Uterus (tissue), 4 donors: ENCODE measurements around the gene KCNJ3. TPM values are rescaled to one million over a fixed set of nuclear protein-coding genes. Genes with fewer than 3 reads are reported as not detected.

Source experiments
- DNase-seq, 2 donors: peaks; one replicate each; pipeline ENCODE4 v3.0.0-alpha.2; 2019 to 2020
- H3K27ac ChIP-seq, 2 donors: fragments of 200-600 bp; sonication (generic); 1 replicate in 1 of 2; 2 replicates in 1 of 2; pipeline ENCODE4 v1.5.1; 2016 to 2018
- H3K27me3 ChIP-seq, 2 donors: fragments of 200-600 bp; sonication (generic); one replicate each; pipeline ENCODE4 v1.5.1; 2018 to 2019; ENCODE audit warnings: control low read depth in 1 of 2
- H3K36me3 ChIP-seq, 2 donors: fragments of 200-600 bp; sonication (generic); one replicate each; pipeline ENCODE4 v1.5.1; 2019; ENCODE audit warnings: control low read depth in 1 of 2
- H3K4me1 ChIP-seq, 2 donors: fragments of 200-600 bp; sonication (generic); one replicate each; pipeline ENCODE4 v1.5.1; 2018 to 2019; ENCODE audit warnings: control low read depth in 1 of 2
- H3K4me3 ChIP-seq, 2 donors: fragments of 200-600 bp; sonication (generic); 1 replicate in 1 of 2; 2 replicates in 1 of 2; pipeline ENCODE4 v1.5.1; 2018 to 2019; ENCODE audit warnings: mild to moderate bottlenecking in 1 of 2
- H3K9me3 ChIP-seq, 2 donors: fragments of 200-600 bp; sonication (generic); one replicate each; pipeline ENCODE4 v1.5.1; 2019; ENCODE audit warnings: control low read depth in 1 of 2
- POLR2A ChIP-seq, 2 donors: fragments of 450-650 bp; IDR thresholded peaks; one replicate each; pipeline ENCODE4 v1.6.1; 2016; ENCODE audit warnings: antibody characterized with exemption in 2 of 2, mild to moderate bottlenecking in 1 of 2, moderate library complexity in 1 of 2
- intact Hi-C: fragments of 100-400 bp; cut with DNase I; formaldehyde crosslinking; loops from one replicate; pipeline ENCODE4 v1.15.1; 2023; ENCODE audit warnings: low total_unique reads
- total RNA-seq, 4 donors: library from RNA; depleted of rRNA in 3 of 4; stranded (reverse); fragments of >200 nt in 3 of 4; gene quantifications; one replicate each; pipeline versions ENCODE4 v1.1.0 to v1.2.4, GENCODE V29; 2014 to 2023
- TF ChIP-seq, protein P1 (sequence below), 4 experiments: fragments of 200-600 bp in 2 of 4; fragments of 450-650 bp in 2 of 4; sonication (generic) in 2 of 4; IDR thresholded peaks; one replicate each; pipeline ENCODE4 v1.5.1; 2016 to 2019; ENCODE audit warnings: antibody characterized with exemption in 4 of 4, mild to moderate bottlenecking in 2 of 4, moderate library complexity in 1 of 4
- donor health status: DM: yes; HTN: yes; CAD: no.

KCNJ3 gene
- total RNA-seq, 4 donors from 2014 or later, result 0.69 to 0.91 TPM; not detected in 2

DNA sequence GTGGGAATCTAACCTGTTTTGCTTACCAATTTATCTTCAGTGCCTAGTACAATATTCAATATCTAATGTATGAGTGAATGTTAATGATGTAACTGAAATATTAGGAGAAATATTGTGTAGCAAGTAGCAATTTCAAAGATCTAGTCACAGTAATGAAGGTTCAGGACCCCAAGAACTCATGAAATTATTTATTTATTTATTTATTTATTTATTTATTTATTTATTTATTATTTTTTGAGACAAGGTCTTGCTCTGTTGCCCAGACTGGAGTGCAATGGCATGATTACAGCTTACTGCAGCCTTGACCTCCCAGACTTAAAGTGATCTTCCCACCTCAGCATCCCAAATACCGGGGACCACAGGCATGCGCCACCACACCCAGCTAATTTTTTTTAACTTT is 126.9 kb downstream of the KCNJ3 start:
- no peaks in the 10 kb centered on the region for H3K4me1 ChIP-seq
- no peak overlapping the region for H3K27ac ChIP-seq
- H3K27me3 ChIP-seq, result no peaks in the 10 kb centered on the region
- no peaks in the 10 kb centered on the region for H3K9me3 ChIP-seq
- no peak for DNase-seq
- H3K4me3 ChIP-seq, result no peak overlapping the region
- intact Hi-C loops, result no loop called here
- no peaks in the 10 kb centered on the region for H3K36me3 ChIP-seq
- TF ChIP-seq, protein P1, sequence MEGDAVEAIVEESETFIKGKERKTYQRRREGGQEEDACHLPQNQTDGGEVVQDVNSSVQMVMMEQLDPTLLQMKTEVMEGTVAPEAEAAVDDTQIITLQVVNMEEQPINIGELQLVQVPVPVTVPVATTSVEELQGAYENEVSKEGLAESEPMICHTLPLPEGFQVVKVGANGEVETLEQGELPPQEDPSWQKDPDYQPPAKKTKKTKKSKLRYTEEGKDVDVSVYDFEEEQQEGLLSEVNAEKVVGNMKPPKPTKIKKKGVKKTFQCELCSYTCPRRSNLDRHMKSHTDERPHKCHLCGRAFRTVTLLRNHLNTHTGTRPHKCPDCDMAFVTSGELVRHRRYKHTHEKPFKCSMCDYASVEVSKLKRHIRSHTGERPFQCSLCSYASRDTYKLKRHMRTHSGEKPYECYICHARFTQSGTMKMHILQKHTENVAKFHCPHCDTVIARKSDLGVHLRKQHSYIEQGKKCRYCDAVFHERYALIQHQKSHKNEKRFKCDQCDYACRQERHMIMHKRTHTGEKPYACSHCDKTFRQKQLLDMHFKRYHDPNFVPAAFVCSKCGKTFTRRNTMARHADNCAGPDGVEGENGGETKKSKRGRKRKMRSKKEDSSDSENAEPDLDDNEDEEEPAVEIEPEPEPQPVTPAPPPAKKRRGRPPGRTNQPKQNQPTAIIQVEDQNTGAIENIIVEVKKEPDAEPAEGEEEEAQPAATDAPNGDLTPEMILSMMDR (IDR thresholded peaks at IDR 0.05), result no peak
- no peak for TF ChIP-seq POLR2A (IDR thresholded peaks at IDR 0.05)

DNA sequence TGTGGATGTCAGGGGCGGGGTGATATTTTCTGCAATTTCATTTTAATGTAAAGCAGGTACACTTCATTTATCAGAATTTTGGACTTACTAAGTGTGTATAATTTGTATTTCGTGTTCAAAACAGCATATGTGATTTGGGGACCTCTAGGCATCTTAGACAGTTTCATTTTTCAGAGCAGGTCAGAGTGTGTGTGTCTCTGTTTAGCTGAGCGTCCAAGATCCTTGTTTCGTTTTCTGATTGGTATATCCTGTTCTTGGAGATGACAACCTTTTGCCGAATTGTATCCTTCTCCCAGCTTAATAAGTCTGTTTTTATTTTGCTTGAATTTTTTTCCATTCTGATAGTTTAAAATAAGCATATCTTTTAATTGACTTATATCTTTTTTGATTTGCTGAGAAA is 128.3 kb downstream of the KCNJ3 start:
- Histone ChIP-seq H3K27me3 (no peaks in the 10 kb centered on the region), H3K4me3 (no peak overlapping the region), H3K4me1 (no peaks in the 10 kb centered on the region), H3K9me3 (no peaks in the 10 kb centered on the region), H3K27ac (no peak overlapping the region), H3K36me3 (no peaks in the 10 kb centered on the region)
- intact Hi-C loops, result no loop called here
- TF ChIP-seq, protein P1 (IDR thresholded peaks at IDR 0.05), result no peak
- no peak for TF ChIP-seq POLR2A (IDR thresholded peaks at IDR 0.05)
- DNase-seq, result no peak

DNA sequence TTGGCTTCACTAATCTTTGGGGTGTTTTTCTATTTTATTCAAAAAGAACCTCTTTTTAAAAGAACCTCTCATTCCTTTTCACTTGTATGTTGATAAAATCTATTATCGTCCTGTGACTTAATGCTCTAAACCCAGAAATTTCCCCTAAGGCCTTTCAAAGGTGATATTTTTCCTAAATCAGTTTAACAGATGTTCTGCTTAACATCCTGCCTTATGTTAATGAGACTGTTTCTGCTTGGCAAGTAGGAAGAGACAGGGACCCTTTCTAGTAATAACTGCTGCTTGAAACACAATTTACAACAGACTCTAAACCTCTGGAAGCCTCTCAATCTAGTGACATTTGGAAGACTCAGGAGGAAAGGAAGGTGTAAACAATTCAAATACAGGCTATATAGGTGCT is 128.8 kb downstream of the KCNJ3 start:
- no peak overlapping the region for H3K27ac ChIP-seq
- DNase-seq, result no peak
- H3K9me3 ChIP-seq, result no peaks in the 10 kb centered on the region
- TF ChIP-seq, protein P1 (IDR thresholded peaks at IDR 0.05), result no peak
- TF ChIP-seq POLR2A (IDR thresholded peaks at IDR 0.05), result no peak
- H3K4me1 ChIP-seq, result no peaks in the 10 kb centered on the region
- intact Hi-C loops, result no loop called here
- no peaks in the 10 kb centered on the region for H3K36me3 ChIP-seq
- H3K4me3 ChIP-seq, result no peak overlapping the region
- H3K27me3 ChIP-seq, result no peaks in the 10 kb centered on the region

DNA sequence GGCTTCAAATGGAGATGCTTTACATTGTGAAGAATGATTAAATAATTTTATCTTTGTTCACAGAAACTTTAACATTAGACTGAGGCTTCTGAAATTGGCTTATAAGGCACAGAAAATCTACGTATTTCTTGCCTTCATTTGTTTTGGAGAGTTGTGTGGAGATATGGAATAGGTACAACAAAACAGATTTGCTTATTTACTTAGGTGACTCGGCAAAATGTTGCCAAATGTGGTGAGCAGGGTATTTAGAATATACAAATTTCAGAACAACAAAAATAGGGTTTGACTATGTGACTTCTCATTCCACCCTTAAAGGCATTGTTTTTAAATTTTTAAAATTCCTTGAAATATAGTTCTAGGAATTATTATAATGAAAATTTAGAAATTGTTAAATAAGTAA is 134.2 kb downstream of the KCNJ3 start:
- Histone ChIP-seq H3K36me3 (no peaks in the 10 kb centered on the region), H3K4me3 (no peak overlapping the region), H3K27ac (no peak overlapping the region), H3K9me3 (no peaks in the 10 kb centered on the region), H3K4me1 (no peaks in the 10 kb centered on the region), H3K27me3 (no peaks in the 10 kb centered on the region)
- intact Hi-C loops, result no loop called here
- no peak for DNase-seq
- TF ChIP-seq, protein P1 (IDR thresholded peaks at IDR 0.05), result no peak
- no peak for TF ChIP-seq POLR2A (IDR thresholded peaks at IDR 0.05)

DNA sequence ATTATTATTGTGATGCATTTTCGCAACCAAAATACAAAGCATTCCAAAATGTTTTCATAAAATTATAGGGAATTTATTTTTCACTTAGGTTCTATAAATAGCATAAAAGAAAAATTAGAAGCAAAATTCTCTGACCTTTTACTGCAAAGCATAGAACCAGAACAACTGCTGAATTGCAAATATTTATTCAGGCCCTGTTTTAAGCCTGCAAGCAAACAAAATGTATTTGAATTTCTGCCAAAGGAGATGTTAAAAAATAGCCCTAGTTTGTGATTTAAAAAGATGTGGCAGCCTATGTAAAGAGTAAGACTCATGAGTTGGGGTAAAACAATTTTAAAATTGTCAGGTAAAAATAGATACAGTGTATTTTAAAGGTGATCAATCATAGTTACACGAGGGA is 138.1 kb downstream of the KCNJ3 start:
- no peaks in the 10 kb centered on the region for H3K9me3 ChIP-seq
- intact Hi-C loops, result no loop called here
- TF ChIP-seq, protein P1 (IDR thresholded peaks at IDR 0.05), result no peak
- TF ChIP-seq POLR2A (IDR thresholded peaks at IDR 0.05), result no peak

More for the DNA sequence above, 138.1 kb downstream of the KCNJ3 start:
- Histone ChIP-seq H3K27me3 (no peaks in the 10 kb centered on the region), H3K4me3 (no peak overlapping the region), H3K4me1 (no peaks in the 10 kb centered on the region), H3K36me3 (no peaks in the 10 kb centered on the region), H3K27ac (no peak overlapping the region)
- DNase-seq, result no peak
